GM18502 (cell line): ENCODE measurements around the gene TARDBP.
"Not testable (repeated sequence)": the region's sequence is repeated elsewhere in the genome, so short reads cannot be mapped to it uniquely, and the experiment has no call there.

Source experiments
- ATAC-seq: cut with Tn5 transposase; IDR thresholded peaks from one replicate; pipeline ENCODE4 v1.9.1; 2021; ENCODE audit warnings: mild to moderate bottlenecking; ENCODE audit not compliant: unreplicated experiment, poor library complexity

TARDBP gene

GRCh38 chr1:10990828-10991227 is 21.6 kb upstream of the TARDBP start:
- no peak for ATAC-seq

GRCh38 chr1:10992004-10992403 is 20.4 kb upstream of the TARDBP start:
- ATAC-seq = not testable (repeated sequence)

GRCh38 chr1:10992864-10993263 is 19.6 kb upstream of the TARDBP start:
- ATAC-seq = no peak

- no peak for ATAC-seq
Observed at GRCh38 chr1:10996100-10996499, 16.4 kb upstream of the TARDBP start.

GRCh38 chr1:11000526-11000925 is 11.9 kb upstream of the TARDBP start:
- ATAC-seq = no peak

GRCh38 chr1:11013160-11013531 is 692 bp downstream of the TARDBP start:
- peak; percentile 2 for ATAC-seq

- not testable (repeated sequence) for ATAC-seq
Observed at GRCh38 chr1:11019358-11019757, 6.9 kb downstream of the TARDBP start.

- no peak for ATAC-seq
Observed at GRCh38 chr1:11019971-11020370, 7.5 kb downstream of the TARDBP start.

- no peak for ATAC-seq
Observed at GRCh38 chr1:11023201-11023600, 10.7 kb downstream of the TARDBP start.

GRCh38 chr1:11024154-11024873 is 11.9 kb downstream of the TARDBP start:
- no peak for ATAC-seq

- no peak for ATAC-seq
Observed at GRCh38 chr1:11024874-11025203, 12.4 kb downstream of the TARDBP start.

- ATAC-seq = no peak
Observed at GRCh38 chr1:11025618-11026017, 13.2 kb downstream of the TARDBP start.

- ATAC-seq = no peak
Observed at GRCh38 chr1:11026052-11026451, 13.6 kb downstream of the TARDBP start.

- no peak for ATAC-seq
Observed at GRCh38 chr1:11026903-11027302, 14.4 kb downstream of the TARDBP start.

- ATAC-seq = no peak
Observed at GRCh38 chr1:11027316-11027715, 14.9 kb downstream of the TARDBP start.

GRCh38 chr1:11028018-11028417 is 15.6 kb downstream of the TARDBP start:
- ATAC-seq = no peak

- no peak for ATAC-seq
Observed at GRCh38 chr1:11030865-11031264, 18.4 kb downstream of the TARDBP start.

- no peak for ATAC-seq
Observed at GRCh38 chr1:11031624-11032262, 19.3 kb downstream of the TARDBP start.

- ATAC-seq = not testable (repeated sequence)
Observed at GRCh38 chr1:11037019-11037739, 24.7 kb downstream of the TARDBP start.

- ATAC-seq = no peak
Observed at GRCh38 chr1:11037740-11038182, 25.3 kb downstream of the TARDBP start.

GRCh38 chr1:11039351-11040104 is 27.1 kb downstream of the TARDBP start:
- no peak for ATAC-seq
